Measurements from ENCODE around the gene AGXT.
A peak's percentile ranks its signal among the peaks of the same experiment; 100 is the strongest.

- TF ChIP-seq ELF4 (IDR thresholded peaks at IDR 0.05) (no peak), NFRKB (IDR thresholded peaks at IDR 0.05) (no peak), HDGF (IDR thresholded peaks at IDR 0.05; ENCODE audit: borderline replicate concordance) (0 out of 2 replicates have a peak, but pooled peaks have one; percentile 41), SP1 (IDR thresholded peaks at IDR 0.05) (no peak), BHLHE40 (IDR thresholded peaks at IDR 0.05; ENCODE audit: borderline replicate concordance) (no peak), FOXK2 (IDR thresholded peaks at IDR 0.05) (no peak), ZNF384 (IDR thresholded peaks at IDR 0.05) (no peak), LEF1 (IDR thresholded peaks at IDR 0.05; ENCODE audit: borderline replicate concordance) (no peak)
Observed at GRCh38 chr2:240832205-240832727, 36.4 kb upstream of the AGXT start.

Measured in HEK293T (cell line).